GM23338 (cell line): Measurements from ENCODE around the gene SLC7A10. TPM values are rescaled to one million over a fixed set of nuclear protein-coding genes. Genes with fewer than 3 reads are reported as not detected.

ENCODE experiments used
- ATAC-seq: fragments of 200-7000 bp; cut with Tn5 transposase; 3 replicates; pipeline ENCODE4 v1.9.1; 2020
- DNase-seq: peaks from one replicate; pipeline ENCODE4 v3.0.0-alpha.2; 2015; ENCODE audit warnings: low spot score
- H2AFZ ChIP-seq: fragments of 200-600 bp; sonication (generic); 2 replicates; pipeline ENCODE4 v1.8.0; 2016; ENCODE audit warnings: antibody characterized with exemption, mild to moderate bottlenecking, moderate library complexity
- H3F3A ChIP-seq: fragments of 200-600 bp; sonication (generic); replicated peaks from 2 replicates; pipeline ENCODE4 v1.8.0; 2017; ENCODE audit warnings: antibody characterized with exemption, mixed run types, low read depth
- H3K27ac ChIP-seq: fragments of 200-600 bp; sonication (generic); 2 replicates; pipeline ENCODE4 v1.6.1; 2016; ENCODE audit warnings: low read depth
- H3K27me3 ChIP-seq: fragments of 200-600 bp; sonication (generic); 2 replicates; pipeline ENCODE4 v1.8.0; 2016; ENCODE audit warnings: mild to moderate bottlenecking, mixed run types, moderate library complexity; ENCODE audit not compliant: insufficient read depth
- H3K36me3 ChIP-seq: fragments of 200-600 bp; sonication (generic); 2 replicates; pipeline ENCODE4 v1.8.0; 2016; ENCODE audit warnings: mild to moderate bottlenecking; ENCODE audit not compliant: insufficient read depth
- H3K4me1 ChIP-seq: fragments of 200-600 bp; sonication (generic); 2 replicates; pipeline ENCODE4 v1.8.0; 2016; ENCODE audit warnings: mild to moderate bottlenecking, moderate library complexity; ENCODE audit not compliant: insufficient read depth
- H3K4me2 ChIP-seq: fragments of 200-600 bp; sonication (generic); 2 replicates; pipeline ENCODE4 v1.7.1; 2017; ENCODE audit warnings: mixed run types
- H3K4me3 ChIP-seq: fragments of 200-600 bp; sonication (generic); 2 replicates; pipeline ENCODE4 v1.6.1; 2016; ENCODE audit warnings: mixed run types
- H3K79me2 ChIP-seq: fragments of 200-600 bp; sonication (generic); replicated peaks from 2 replicates; pipeline ENCODE4 v1.8.0; 2017; ENCODE audit warnings: mild to moderate bottlenecking; ENCODE audit not compliant: insufficient read depth
- H3K9me2 ChIP-seq: fragments of 200-600 bp; sonication (generic); 2 replicates; pipeline ENCODE4 v1.8.0; 2017; ENCODE audit not compliant: insufficient read depth
- H4K20me1 ChIP-seq: fragments of 200-600 bp; sonication (generic); replicated peaks from 2 replicates; pipeline ENCODE4 v1.8.0; 2017; ENCODE audit warnings: mild to moderate bottlenecking; ENCODE audit not compliant: insufficient read depth
- H3K27ac Mint-ChIP-seq: 2 replicates; pipeline ENCODE4 v1.8.0; 2020; ENCODE audit warnings: inconsistent platforms, mild to moderate bottlenecking, moderate library complexity, mixed read lengths
- H3K27me3 Mint-ChIP-seq: 3 replicates; pipeline ENCODE4 v1.8.0; 2022; ENCODE audit warnings: low read depth, mild to moderate bottlenecking, moderate library complexity, mixed read lengths, inconsistent platforms; ENCODE audit not compliant: insufficient read depth, poor library complexity
- H3K36me3 Mint-ChIP-seq: 3 replicates; pipeline ENCODE4 v1.8.0; 2021; ENCODE audit warnings: low read depth, mild to moderate bottlenecking, inconsistent platforms, moderate library complexity, mixed read lengths
- H3K4me1 Mint-ChIP-seq: 3 replicates; pipeline ENCODE4 v1.8.0; 2020; ENCODE audit warnings: mild to moderate bottlenecking, inconsistent platforms, mixed read lengths
- H3K4me3 Mint-ChIP-seq: 3 replicates; pipeline ENCODE4 v1.8.0; 2021; ENCODE audit warnings: moderate library complexity, mild to moderate bottlenecking, inconsistent platforms, mixed read lengths
- H3K9me3 Mint-ChIP-seq: 3 replicates; pipeline ENCODE4 v1.8.0; 2020; ENCODE audit warnings: moderate library complexity, mild to moderate bottlenecking, inconsistent platforms, mixed read lengths
- CREB1 ChIP-seq: fragments of 250-450 bp; sonication (Bioruptor Pico); IDR thresholded peaks from 2 replicates; pipeline ENCODE4 v1.5.0; 2020; ENCODE audit warnings: low read depth, mild to moderate bottlenecking, moderate library complexity
- CTCF ChIP-seq, 2 experiments: fragments of 200-600 bp in 1 of 2; sonication (generic) in 1 of 2; conservative IDR thresholded peaks; 2 replicates each; pipeline versions ENCODE4 v1.5.1 to v1.6.1; 2016 to 2017; ENCODE audit warnings: antibody characterized with exemption in 2 of 2, low read depth in 2 of 2, mild to moderate bottlenecking in 2 of 2, moderate library complexity in 1 of 2
- EZH2 ChIP-seq: fragments of 200-600 bp; sonication (generic); IDR thresholded peaks from one replicate; pipeline ENCODE4 v1.8.0; 2017; ENCODE audit warnings: antibody characterized with exemption, mild to moderate bottlenecking, low read depth; ENCODE audit not compliant: unreplicated experiment
- EZH2phosphoT487 ChIP-seq: fragments of 200-600 bp; sonication (generic); IDR thresholded peaks from one replicate; pipeline ENCODE4 v1.8.1; 2018; ENCODE audit warnings: antibody characterized with exemption; ENCODE audit not compliant: unreplicated experiment
- JUNB ChIP-seq: IDR thresholded peaks from one replicate; pipeline ENCODE4 v1.6.1; 2016; ENCODE audit warnings: antibody characterized with exemption; ENCODE audit not compliant: unreplicated experiment
- POLR2AphosphoS5 ChIP-seq: IDR thresholded peaks from 2 replicates; pipeline ENCODE4 v1.6.1; 2016; ENCODE audit warnings: antibody characterized with exemption, low read depth
- STAT1 ChIP-seq: IDR thresholded peaks from one replicate; pipeline ENCODE4 v1.6.1; 2016; ENCODE audit warnings: antibody characterized with exemption; ENCODE audit not compliant: unreplicated experiment
- ZNF114 ChIP-seq: fragments of 250-450 bp; sonication (Bioruptor Pico); IDR thresholded peaks from 2 replicates; pipeline ENCODE4 v1.5.0; 2020; ENCODE audit warnings: mild to moderate bottlenecking, moderate library complexity
- ZNF331 ChIP-seq: fragments of 250-450 bp; sonication (Bioruptor Pico); IDR thresholded peaks from 2 replicates; pipeline ENCODE4 v1.5.0; 2020; ENCODE audit warnings: low read depth, mild to moderate bottlenecking, moderate library complexity
- polyA plus RNA-seq: library from polyadenylated mRNA; unstranded; fragments of >200 nt; fragmentation: Nextera tagmentation; extraction: Ambion mirVana; gene quantifications from 2 replicates; pipeline ENCODE4 v1.2.1, GENCODE V29; 2016
- total RNA-seq: library from RNA; depleted of rRNA; stranded (reverse); fragments of >200 nt; shearing (Covaris generic); gene quantifications from 2 replicates; pipeline ENCODE4 v1.2.3, GENCODE V29; 2014
- TF ChIP-seq, protein P1 (sequence below): fragments of 250-450 bp; sonication (Bioruptor Pico); IDR thresholded peaks from 2 replicates; pipeline ENCODE4 v1.5.0; 2020; ENCODE audit warnings: mild to moderate bottlenecking, moderate library complexity

The SLC7A10 gene
- total and polyA plus RNA-seq, 2 experiments from 2014 or later, result 3.3 to 6.3 TPM

DNA sequence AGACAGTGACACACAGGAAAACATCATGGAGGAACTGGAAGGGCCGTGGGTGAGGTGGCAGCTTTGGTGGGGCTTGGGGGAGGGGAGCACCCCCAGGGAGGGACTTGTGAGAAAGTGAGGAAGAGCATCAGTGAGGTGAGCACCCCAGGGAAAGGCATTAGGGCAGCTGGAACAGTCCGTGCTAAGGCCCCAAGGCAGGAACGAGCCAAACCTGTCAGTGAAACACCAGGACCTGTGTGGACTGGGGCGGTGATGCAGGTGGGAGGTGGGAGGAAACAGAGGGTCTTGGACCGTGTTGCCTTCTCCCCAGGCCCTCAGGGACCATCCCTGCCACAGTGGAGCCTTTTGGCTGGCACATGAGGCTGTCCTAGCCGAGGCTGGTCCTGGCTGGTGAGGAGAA, 17.3 kb upstream of the SLC7A10 start (continued):
- TF ChIP-seq EZH2, result no peak
- TF ChIP-seq, protein P1, sequence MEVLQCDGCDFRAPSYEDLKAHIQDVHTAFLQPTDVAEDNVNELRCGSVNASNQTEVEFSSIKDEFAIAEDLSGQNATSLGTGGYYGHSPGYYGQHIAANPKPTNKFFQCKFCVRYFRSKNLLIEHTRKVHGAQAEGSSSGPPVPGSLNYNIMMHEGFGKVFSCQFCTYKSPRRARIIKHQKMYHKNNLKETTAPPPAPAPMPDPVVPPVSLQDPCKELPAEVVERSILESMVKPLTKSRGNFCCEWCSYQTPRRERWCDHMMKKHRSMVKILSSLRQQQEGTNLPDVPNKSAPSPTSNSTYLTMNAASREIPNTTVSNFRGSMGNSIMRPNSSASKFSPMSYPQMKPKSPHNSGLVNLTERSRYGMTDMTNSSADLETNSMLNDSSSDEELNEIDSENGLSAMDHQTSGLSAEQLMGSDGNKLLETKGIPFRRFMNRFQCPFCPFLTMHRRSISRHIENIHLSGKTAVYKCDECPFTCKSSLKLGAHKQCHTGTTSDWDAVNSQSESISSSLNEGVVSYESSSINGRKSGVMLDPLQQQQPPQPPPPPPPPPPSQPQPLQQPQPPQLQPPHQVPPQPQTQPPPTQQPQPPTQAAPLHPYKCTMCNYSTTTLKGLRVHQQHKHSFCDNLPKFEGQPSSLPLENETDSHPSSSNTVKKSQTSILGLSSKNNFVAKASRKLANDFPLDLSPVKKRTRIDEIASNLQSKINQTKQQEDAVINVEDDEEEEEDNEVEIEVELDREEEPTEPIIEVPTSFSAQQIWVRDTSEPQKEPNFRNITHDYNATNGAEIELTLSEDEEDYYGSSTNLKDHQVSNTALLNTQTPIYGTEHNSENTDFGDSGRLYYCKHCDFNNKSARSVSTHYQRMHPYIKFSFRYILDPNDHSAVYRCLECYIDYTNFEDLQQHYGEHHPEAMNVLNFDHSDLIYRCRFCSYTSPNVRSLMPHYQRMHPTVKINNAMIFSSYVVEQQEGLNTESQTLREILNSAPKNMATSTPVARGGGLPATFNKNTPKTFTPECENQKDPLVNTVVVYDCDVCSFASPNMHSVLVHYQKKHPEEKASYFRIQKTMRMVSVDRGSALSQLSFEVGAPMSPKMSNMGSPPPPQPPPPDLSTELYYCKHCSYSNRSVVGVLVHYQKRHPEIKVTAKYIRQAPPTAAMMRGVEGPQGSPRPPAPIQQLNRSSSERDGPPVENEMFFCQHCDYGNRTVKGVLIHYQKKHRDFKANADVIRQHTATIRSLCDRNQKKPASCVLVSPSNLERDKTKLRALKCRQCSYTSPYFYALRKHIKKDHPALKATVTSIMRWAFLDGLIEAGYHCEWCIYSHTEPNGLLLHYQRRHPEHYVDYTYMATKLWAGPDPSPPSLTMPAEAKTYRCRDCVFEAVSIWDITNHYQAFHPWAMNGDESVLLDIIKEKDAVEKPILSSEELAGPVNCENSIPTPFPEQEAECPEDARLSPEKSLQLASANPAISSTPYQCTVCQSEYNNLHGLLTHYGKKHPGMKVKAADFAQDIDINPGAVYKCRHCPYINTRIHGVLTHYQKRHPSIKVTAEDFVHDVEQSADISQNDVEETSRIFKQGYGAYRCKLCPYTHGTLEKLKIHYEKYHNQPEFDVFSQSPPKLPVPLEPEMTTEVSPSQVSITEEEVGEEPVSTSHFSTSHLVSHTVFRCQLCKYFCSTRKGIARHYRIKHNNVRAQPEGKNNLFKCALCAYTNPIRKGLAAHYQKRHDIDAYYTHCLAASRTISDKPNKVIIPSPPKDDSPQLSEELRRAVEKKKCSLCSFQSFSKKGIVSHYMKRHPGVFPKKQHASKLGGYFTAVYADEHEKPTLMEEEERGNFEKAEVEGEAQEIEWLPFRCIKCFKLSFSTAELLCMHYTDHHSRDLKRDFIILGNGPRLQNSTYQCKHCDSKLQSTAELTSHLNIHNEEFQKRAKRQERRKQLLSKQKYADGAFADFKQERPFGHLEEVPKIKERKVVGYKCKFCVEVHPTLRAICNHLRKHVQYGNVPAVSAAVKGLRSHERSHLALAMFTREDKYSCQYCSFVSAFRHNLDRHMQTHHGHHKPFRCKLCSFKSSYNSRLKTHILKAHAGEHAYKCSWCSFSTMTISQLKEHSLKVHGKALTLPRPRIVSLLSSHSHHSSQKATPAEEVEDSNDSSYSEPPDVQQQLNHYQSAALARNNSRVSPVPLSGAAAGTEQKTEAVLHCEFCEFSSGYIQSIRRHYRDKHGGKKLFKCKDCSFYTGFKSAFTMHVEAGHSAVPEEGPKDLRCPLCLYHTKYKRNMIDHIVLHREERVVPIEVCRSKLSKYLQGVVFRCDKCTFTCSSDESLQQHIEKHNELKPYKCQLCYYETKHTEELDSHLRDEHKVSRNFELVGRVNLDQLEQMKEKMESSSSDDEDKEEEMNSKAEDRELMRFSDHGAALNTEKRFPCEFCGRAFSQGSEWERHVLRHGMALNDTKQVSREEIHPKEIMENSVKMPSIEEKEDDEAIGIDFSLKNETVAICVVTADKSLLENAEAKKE (CRISPR knock-in tag), result no peak

DNA sequence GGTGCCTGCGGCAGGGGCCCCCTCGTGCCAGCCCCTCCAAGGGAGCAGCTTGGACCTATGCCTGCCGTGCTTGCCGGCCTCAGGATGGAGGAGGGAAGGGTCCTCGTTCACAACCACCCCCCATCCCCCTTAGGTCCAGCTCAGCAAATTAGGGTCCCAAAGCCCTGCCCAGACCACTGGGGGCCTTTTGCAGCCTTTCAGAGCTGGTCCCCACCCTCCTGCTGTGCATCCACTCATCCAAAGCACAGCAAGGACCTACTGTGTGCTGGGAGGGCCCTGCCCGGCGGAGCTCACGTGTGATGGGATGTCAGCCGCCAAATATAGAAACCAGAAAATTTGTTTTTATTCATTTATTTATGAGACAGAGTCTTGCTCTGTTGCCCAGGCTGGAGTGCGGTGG, 16.5 kb upstream of the SLC7A10 start:
- ATAC-seq (no peak), DNase-seq (no peak)
- Mint-ChIP-seq H3K4me3 (no peak overlapping the region), H3K27ac (no peak overlapping the region), H3K9me3 (peaks cover 18% of the 10 kb centered on the region), H3K4me1 (0 out of 3 replicates have a peak, but pooled peaks cover 2% of the 10 kb centered on the region), H3K36me3 (no peaks in the 10 kb centered on the region; the same call in 2 of the 3 replicates), H3K27me3 (peaks cover 3% of the 10 kb centered on the region)
- Histone ChIP-seq H3K27ac (no peak overlapping the region), H3K79me2 (no peaks in the 10 kb centered on the region), H2AFZ (no peak overlapping the region), H3K36me3 (peaks cover 6% of the 10 kb centered on the region; the same call in 1 of the 2 replicates), H4K20me1 (no peaks in the 10 kb centered on the region), H3K9me2 (no peaks in the 10 kb centered on the region), H3F3A (no peaks in the 10 kb centered on the region), H3K4me1 (no peaks in the 10 kb centered on the region), H3K27me3 (no peaks in the 10 kb centered on the region), H3K4me3 (no peak overlapping the region), H3K4me2 (no peak overlapping the region)
- TF ChIP-seq EZH2phosphoT487 (no peak), ZNF114 (CRISPR knock-in tag) (no peak), STAT1 (no peak), JUNB (no peak), CTCF (conservative IDR thresholded peaks at IDR 0.05; ENCODE audit: low read depth in 2 of 2) (no peak), POLR2AphosphoS5 (no peak), ZNF331 (CRISPR knock-in tag) (no peak), CREB1 (no peak)
